Natural killer cell (primary cell): Measurements from ENCODE around the gene PRR5. TPM values are rescaled to one million over a fixed set of nuclear protein-coding genes. Genes with fewer than 3 reads are reported as not detected.

Experiments used
- ATAC-seq, 3 donors: fragments of 150-1000 bp in 2 of 3; fragments of 200-7000 bp in 1 of 3; cut with Tn5 transposase; 1 replicate in 1 of 3; 2 replicates in 2 of 3; pipeline ENCODE4 v1.10.0; 2021; ENCODE audit warnings: mild to moderate bottlenecking in 2 of 3, moderate library complexity in 2 of 3
- DNase-seq, 2 donors: peaks; one replicate each; pipeline versions ENCODE4 v3.0.0 to v3.0.0-alpha.2; 2013 to 2021; ENCODE audit warnings: mixed read lengths in 1 of 2
- H3K27ac ChIP-seq: one replicate; pipeline ENCODE4 v1.5.1; 2013; ENCODE audit warnings: mild to moderate bottlenecking, low read length
- H3K27me3 ChIP-seq: one replicate; pipeline ENCODE4 v1.6.1; 2013; ENCODE audit warnings: low read length; ENCODE audit not compliant: control insufficient read depth, insufficient read depth
- H3K36me3 ChIP-seq: one replicate; pipeline ENCODE4 v1.6.1; 2013; ENCODE audit warnings: low read length; ENCODE audit not compliant: control insufficient read depth, insufficient read depth
- H3K4me1 ChIP-seq: one replicate; pipeline ENCODE4 v1.6.1; 2013; ENCODE audit warnings: low read length; ENCODE audit not compliant: control insufficient read depth, insufficient read depth
- H3K4me3 ChIP-seq: one replicate; pipeline ENCODE4 v1.5.1; 2013; ENCODE audit warnings: low read length
- H3K9me3 ChIP-seq: one replicate; pipeline ENCODE4 v1.6.1; 2013; ENCODE audit warnings: low read length; ENCODE audit not compliant: control insufficient read depth, insufficient read depth
- H3K27ac Mint-ChIP-seq, 2 donors: one replicate each; pipeline ENCODE4 v1.8.0; 2022; ENCODE audit warnings: mild to moderate bottlenecking in 2 of 2, mixed read lengths in 2 of 2, moderate library complexity in 1 of 2
- H3K27me3 Mint-ChIP-seq, 2 donors: one replicate each; pipeline ENCODE4 v1.8.0; 2022; ENCODE audit warnings: low read depth in 2 of 2, mixed read lengths in 2 of 2
- H3K36me3 Mint-ChIP-seq: one replicate; pipeline ENCODE4 v1.8.0; 2022; ENCODE audit warnings: mixed read lengths
- H3K4me1 Mint-ChIP-seq, 2 donors: one replicate each; pipeline ENCODE4 v1.8.0; 2022; ENCODE audit warnings: mixed read lengths in 2 of 2
- H3K4me3 Mint-ChIP-seq: one replicate; pipeline ENCODE4 v1.8.0; 2022; ENCODE audit warnings: mild to moderate bottlenecking, moderate library complexity, mixed read lengths
- H3K9me3 Mint-ChIP-seq, 2 donors: one replicate each; pipeline ENCODE4 v1.8.0; 2022; ENCODE audit warnings: mixed read lengths in 2 of 2
- WGBS: methylation state at CpG from one replicate; pipeline ENCODE4 v1.1.7; 2013; ENCODE audit warnings: missing lambda C conversion rate; ENCODE audit not compliant: insufficient coverage; 5-methylcytosine and 5-hydroxymethylcytosine counted together
- intact Hi-C: fragments of 100-400 bp; cut with micrococcal nuclease; formaldehyde crosslinking; loops from one replicate; pipeline ENCODE4 v1.14.2; 2022
- total RNA-seq, 4 donors: library from RNA; stranded (reverse); fragments of 120-200 nt in 1 of 4; gene quantifications; one replicate each; pipeline versions ENCODE4 v1.2.3 to v1.2.4, GENCODE V29; 2013 to 2022
- TF ChIP-seq, protein P1 (sequence below): fragments of 200-600 bp; IDR thresholded peaks from one replicate; pipeline ENCODE4 v1.8.0; 2022; ENCODE audit warnings: antibody characterized with exemption

The PRR5 gene
- total RNA-seq, 3 donors from 2014 or later (not counting 1 experiment from before 2014, with no cell fraction given): 92.6 to 133 (median 93.4) TPM

DNA sequence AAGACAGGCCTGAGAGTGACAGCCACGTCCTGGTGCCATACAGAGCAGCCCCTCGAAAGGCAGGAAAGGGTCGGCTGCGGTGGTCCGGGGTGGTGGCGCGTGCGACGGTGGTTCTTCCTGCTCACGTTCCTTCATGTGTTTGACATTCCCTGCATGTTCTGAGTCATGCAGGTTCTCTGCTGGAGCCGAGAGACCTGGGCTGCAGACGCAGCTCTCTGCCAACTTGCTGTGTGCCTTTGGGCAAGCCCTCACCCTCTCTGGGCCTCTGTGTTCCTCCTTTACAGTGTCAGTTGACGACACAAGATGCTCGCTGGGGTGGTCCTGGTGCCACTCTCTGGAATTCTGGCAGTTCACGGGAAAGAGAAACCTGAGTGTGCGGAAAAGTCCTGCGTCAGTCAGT is 62.4 kb downstream of the PRR5 start:
- intact Hi-C loops: no loop called here
- no peak overlapping the region for H3K27ac ChIP-seq
- no peaks in the 10 kb centered on the region for H3K9me3 ChIP-seq
- H3K27me3 ChIP-seq: no peaks in the 10 kb centered on the region
- no peak overlapping the region for H3K4me3 Mint-ChIP-seq
- peaks cover 0 to 4% of the 10 kb centered on the region in 2 donors for H3K4me1 Mint-ChIP-seq
- H3K36me3 ChIP-seq: no peaks in the 10 kb centered on the region
- 92% methylated on average over 17 of the region's 17 CpGs for WGBS
- H3K27ac Mint-ChIP-seq: no peak overlapping the region
- TF ChIP-seq, protein P1, sequence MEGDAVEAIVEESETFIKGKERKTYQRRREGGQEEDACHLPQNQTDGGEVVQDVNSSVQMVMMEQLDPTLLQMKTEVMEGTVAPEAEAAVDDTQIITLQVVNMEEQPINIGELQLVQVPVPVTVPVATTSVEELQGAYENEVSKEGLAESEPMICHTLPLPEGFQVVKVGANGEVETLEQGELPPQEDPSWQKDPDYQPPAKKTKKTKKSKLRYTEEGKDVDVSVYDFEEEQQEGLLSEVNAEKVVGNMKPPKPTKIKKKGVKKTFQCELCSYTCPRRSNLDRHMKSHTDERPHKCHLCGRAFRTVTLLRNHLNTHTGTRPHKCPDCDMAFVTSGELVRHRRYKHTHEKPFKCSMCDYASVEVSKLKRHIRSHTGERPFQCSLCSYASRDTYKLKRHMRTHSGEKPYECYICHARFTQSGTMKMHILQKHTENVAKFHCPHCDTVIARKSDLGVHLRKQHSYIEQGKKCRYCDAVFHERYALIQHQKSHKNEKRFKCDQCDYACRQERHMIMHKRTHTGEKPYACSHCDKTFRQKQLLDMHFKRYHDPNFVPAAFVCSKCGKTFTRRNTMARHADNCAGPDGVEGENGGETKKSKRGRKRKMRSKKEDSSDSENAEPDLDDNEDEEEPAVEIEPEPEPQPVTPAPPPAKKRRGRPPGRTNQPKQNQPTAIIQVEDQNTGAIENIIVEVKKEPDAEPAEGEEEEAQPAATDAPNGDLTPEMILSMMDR: no peak
- no peak overlapping the region for H3K4me3 ChIP-seq
- no peaks in the 10 kb centered on the region for H3K36me3 Mint-ChIP-seq
- H3K4me1 ChIP-seq: no peaks in the 10 kb centered on the region
- DNase-seq (no peak), ATAC-seq (no peak)
- H3K9me3 Mint-ChIP-seq: no peaks in the 10 kb centered on the region
- no peaks in the 10 kb centered on the region for H3K27me3 Mint-ChIP-seq

DNA sequence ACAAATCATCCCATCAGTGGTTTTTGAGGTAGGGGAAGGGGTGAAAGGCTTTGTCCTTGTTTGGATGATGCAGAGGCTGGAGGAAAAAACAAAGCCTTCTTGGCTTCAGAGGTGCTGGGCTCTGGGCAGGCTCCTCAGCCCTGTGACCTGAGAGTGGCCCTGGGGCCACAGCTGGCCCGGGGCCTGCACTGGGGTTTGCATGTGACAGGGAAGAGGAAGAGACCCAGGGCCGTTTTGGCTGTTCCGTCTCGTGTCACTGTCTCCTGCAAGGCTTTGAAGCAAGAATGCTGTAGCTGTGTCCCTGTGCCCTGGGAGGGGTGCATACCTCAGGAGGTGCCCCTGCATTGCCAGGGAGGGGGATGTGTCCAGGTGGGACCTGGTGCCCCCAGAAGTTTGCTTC is 63.0 kb downstream of the PRR5 start:
- Mint-ChIP-seq H3K4me3 (no peak overlapping the region), H3K27me3 (no peaks in the 10 kb centered on the region), H3K27ac (no peak overlapping the region), H3K36me3 (no peaks in the 10 kb centered on the region), H3K4me1 (peaks cover 0 to 4% of the 10 kb centered on the region in 2 donors), H3K9me3 (no peaks in the 10 kb centered on the region)
- no peaks in the 10 kb centered on the region for H3K9me3 ChIP-seq
- no peaks in the 10 kb centered on the region for H3K36me3 ChIP-seq
- WGBS: 28% methylated on average over 4 of the region's 4 CpGs
- DNase-seq (no peak), ATAC-seq (no peak)
- H3K4me3 ChIP-seq: no peak overlapping the region
- H3K4me1 ChIP-seq: no peaks in the 10 kb centered on the region
- intact Hi-C loops: no loop called here
- H3K27me3 ChIP-seq: no peaks in the 10 kb centered on the region
- no peak overlapping the region for H3K27ac ChIP-seq
- TF ChIP-seq, protein P1: no peak

DNA sequence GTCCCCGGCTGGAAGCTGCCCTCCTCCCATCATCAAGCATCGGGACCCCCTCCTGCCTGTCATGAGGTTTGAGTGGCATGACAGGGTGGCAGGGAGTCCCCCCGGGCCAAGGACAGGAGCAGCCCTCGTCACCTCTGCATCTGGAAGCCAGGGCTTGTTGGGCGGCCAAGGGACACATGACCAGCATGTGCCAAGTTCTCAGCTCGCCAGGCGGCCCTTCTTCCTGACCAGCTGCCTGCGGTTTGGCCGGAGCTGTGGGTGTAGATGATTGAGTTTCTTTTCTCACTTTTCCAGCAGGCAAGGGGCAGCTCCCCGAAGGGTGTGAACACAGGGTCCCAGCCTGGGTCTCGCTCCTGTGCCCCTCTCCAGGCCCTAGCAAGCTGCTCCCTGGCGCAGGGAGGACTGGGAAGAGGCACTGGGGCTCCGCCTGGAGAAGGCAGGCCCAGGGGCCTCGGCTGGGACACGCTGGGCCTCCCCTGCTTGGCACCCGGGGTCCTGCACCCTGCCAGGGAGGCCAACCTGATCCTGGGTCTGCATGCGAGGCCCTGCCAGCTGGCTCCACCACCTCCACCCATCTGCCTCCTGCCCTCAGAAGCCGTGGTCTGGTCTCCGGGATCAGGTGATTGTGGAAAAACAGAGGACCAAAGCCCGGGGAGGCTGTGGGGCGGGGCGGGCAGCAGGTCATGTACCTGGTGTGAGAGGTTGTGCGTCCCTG is 63.7 kb downstream of the PRR5 start:
- no peak overlapping the region for H3K27ac Mint-ChIP-seq
- intact Hi-C loops: no loop called here
- WGBS: 71% methylated on average over 22 of the region's 23 CpGs
- Histone ChIP-seq H3K9me3 (no peaks in the 10 kb centered on the region), H3K4me1 (no peaks in the 10 kb centered on the region), H3K36me3 (no peaks in the 10 kb centered on the region), H3K27me3 (no peaks in the 10 kb centered on the region), H3K4me3 (no peak overlapping the region), H3K27ac (no peak overlapping the region)
- no peaks in the 10 kb centered on the region for H3K36me3 Mint-ChIP-seq
- TF ChIP-seq, protein P1: no peak
- ATAC-seq: no peak
- no peaks in the 10 kb centered on the region for H3K9me3 Mint-ChIP-seq
- no peaks in the 10 kb centered on the region for H3K27me3 Mint-ChIP-seq
- no peak overlapping the region for H3K4me3 Mint-ChIP-seq
- peaks cover 0 to 4% of the 10 kb centered on the region in 2 donors for H3K4me1 Mint-ChIP-seq
- DNase-seq: no peak

DNA sequence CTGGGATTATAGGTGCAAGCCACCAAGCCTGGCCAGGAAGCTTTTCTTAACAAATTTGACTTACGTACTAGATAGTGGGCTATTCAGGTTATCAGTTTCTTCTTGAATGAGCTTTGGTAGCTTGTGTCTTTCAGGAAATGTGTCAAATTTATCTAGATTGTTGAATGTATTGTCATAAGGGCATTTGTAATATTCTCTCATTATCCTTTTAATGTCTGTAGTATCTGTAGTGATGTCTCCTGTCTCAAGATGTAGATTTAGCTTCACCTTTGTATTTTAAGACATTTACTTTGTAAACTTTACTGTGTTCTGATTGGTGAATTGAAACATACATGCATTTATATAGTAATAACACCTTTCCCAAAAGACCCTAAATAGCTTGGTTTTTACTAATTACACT is 71.1 kb downstream of the PRR5 start:
- no peak overlapping the region for H3K4me3 Mint-ChIP-seq
- Histone ChIP-seq H3K27me3 (no peaks in the 10 kb centered on the region), H3K4me3 (no peak overlapping the region), H3K9me3 (peaks cover 6% of the 10 kb centered on the region), H3K27ac (no peak overlapping the region), H3K4me1 (no peaks in the 10 kb centered on the region), H3K36me3 (no peaks in the 10 kb centered on the region)
- intact Hi-C loops: no loop called here
- H3K27ac Mint-ChIP-seq: no peak overlapping the region
- H3K4me1 Mint-ChIP-seq: no peaks in the 10 kb centered on the region
- no peaks in the 10 kb centered on the region for H3K9me3 Mint-ChIP-seq
- ATAC-seq: no peak
- TF ChIP-seq, protein P1: no peak
- no peaks in the 10 kb centered on the region for H3K27me3 Mint-ChIP-seq
- WGBS: 92% methylated on average over 1 of the region's 1 CpG
- no peak for DNase-seq
- H3K36me3 Mint-ChIP-seq: no peaks in the 10 kb centered on the region
